DND-41 (cell line): Measurements from ENCODE around the gene ANXA3.

Experiments
- CTCF ChIP-seq: IDR thresholded peaks from 2 replicates; pipeline ENCODE4 v1.5.1; 2012; ENCODE audit warnings: borderline replicate concordance, low read length, moderate library complexity, mild to moderate bottlenecking; ENCODE audit not compliant: poor library complexity, severe bottlenecking; ENCODE audit errors: extremely low read depth
- EZH2 ChIP-seq: IDR thresholded peaks from 3 replicates; pipeline ENCODE4 v1.6.1; 2012; ENCODE audit warnings: borderline replicate concordance, low read depth, mild to moderate bottlenecking, moderate library complexity, low read length, inconsistent platforms; ENCODE audit not compliant: severe bottlenecking

DNA sequence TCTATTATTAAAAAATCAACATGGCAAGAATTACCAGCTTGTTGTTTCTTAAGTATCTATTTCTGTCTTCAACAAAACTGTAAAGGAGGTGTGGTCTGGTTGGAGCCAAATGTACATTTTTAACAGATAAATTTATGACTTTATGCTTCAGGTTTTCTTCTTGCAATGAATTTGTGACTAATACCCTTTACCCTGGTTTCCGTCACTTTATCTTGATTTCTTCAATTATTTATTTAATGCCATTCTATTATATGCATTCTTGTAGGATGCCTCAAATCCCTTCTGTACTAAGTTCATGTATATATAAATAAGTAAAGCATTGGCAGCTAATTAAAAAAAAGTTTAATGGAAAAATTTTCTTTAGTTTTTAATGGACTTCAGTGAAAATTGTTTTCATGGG lies 41.5 kb upstream of the ANXA3 start:
- TF ChIP-seq CTCF (no peak), EZH2 (no peak)
